GM11168 (cell line): ENCODE results near the gene MAML3.
"Not testable (repeated sequence)": the region's sequence is repeated elsewhere in the genome, so short reads cannot be mapped to it uniquely, and the experiment has no call there.

Experiments
- in situ Hi-C: fragments of 300-500 bp; cut with MboI; formaldehyde crosslinking; loops from one replicate; pipeline ENCODE4 v1.12.0; 2022; ENCODE audit warnings: low sequenced_read_pairs; ENCODE audit not compliant: unreplicated experiment

The MAML3 gene

GRCh38 chr4:139944916-139945315 is 209.1 kb downstream of the MAML3 start:
- in situ Hi-C loops = not testable (repeated sequence)

DNA sequence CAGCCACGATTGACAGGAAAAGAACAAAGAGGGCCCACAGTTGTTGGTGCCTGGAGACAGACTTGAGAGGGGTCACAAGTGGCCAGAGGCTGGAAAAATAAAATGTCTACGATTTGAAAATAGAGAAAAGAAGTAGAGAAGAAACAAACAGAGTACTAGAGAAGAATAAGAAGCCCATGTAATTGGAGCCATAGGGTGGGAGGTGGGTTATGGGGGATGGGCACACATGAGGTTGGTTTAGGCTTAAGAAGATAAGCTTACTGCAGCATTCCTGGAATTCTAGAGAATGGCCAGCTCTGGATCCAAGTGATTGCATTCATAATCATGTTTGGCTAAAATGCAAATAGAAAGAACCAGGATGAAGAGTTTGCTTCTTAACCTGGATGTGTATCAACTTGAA is 210.7 kb downstream of the MAML3 start:
- in situ Hi-C loops = no loop called here

DNA sequence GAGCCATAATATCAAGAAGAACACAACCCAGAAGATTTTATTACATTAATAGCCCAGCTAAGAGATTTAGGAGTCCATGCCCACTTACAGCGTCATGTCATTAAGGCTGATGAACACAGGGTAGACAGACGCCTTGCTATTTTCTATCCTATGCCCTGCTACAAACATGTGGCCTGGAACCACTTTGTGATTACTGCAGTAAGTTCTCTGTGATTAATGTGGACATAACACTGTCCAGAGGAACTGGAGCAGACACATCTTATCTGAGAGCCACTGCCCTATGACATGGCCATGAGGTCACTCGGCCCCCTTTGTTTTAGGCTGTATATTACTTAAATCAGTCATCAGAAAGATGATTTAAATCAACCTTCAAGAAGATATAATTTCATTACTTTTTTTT is 211.7 kb downstream of the MAML3 start:
- in situ Hi-C loops = no loop called here

GRCh38 chr4:139940600-139940999 is 213.4 kb downstream of the MAML3 start:
- in situ Hi-C loops = no loop called here

DNA sequence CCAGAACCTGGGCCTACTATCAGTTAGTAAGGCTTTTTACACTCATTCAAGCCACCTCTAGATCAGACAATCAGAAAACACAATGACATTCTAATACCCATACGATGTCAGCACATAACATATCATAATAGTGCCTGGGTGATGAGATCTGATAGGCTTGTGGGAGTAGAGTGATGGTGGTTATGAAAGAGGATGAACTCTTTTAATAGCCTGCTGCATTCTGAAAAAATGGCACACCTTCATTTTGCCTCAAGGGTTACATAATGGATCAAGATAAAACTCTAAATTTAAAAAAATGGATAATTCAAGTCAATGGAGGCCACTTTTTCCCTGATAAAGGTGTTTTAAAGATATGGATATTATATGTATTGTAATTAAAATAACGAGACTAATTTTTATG is 215.6 kb downstream of the MAML3 start:
- in situ Hi-C loops = no loop called here

- in situ Hi-C loops = no loop called here
Measured at GRCh38 chr4:139935911-139936310, 218.1 kb downstream of the MAML3 start.

DNA sequence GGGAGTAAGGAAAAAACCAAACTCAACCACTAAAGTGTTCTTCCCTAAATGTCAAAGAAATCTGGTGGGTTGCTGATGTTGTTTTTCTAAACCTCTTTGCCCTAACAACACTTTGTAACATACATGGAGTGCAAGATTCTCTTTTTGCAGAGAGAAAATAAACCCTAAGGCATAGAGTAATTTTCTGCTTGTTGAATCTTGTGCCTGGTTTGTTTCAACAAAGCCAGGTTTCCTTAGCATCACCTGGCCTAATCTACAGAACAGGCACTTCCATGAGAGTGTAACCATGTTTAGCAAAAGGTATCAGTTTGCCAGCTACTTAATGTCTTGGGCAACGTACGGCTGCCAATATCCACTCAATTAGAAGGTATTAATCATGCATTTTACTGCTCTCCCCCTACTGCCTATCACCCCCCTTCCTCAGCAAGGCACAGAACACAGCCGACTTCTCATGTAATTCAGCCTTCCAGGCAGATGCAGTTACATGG is 219.2 kb downstream of the MAML3 start:
- in situ Hi-C loops = no loop called here

DNA sequence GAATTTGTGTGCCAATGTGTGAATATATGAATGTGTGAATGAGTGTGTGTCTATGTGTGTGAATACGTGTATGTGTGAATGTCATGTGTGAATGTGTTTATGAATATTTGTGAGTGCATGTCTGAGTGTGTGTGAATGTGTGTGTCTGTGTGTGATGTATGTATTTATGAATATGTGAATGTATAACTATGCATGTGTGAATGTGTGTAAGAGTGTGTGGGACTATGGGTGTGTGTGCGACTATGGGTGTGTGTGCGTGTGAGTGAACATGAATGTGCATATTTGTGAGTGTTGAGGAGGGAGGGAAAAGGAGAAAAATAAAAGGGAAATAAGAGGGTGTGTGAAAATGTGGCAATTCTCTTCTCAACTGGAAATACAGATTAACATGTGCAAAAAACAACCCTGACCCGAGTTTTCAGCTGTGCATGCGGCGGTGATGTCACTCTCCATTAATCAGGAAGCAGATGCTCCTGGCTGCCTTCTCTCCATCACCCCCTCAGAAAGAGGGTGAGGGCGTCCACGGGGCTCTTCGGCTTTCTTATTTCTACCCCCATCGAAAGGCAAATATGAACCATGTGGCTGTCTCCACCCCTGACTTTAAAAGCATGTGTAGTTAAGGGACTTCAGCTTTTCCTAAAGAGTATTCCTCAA is 219.8 kb downstream of the MAML3 start:
- in situ Hi-C loops = no loop called here

DNA sequence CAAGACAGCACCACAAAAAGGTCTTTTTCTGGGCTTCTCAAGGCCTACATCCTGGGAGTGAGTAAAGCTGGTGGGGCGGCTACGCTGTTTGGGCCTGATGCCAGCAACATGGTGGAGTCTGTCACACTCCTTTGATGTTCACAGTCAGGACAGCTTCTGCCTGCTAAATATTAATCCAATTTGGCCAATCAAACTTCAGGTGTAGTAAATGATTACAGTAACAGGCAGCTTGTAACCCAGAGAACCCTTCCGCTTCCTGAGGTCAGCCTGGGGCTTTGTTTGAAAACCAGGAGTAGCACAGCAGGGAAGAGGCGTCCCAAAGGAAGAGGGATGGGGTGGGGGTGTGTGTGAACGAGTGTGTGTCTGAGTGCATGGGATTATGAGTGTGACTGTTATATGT is 220.4 kb downstream of the MAML3 start:
- in situ Hi-C loops = no loop called here

DNA sequence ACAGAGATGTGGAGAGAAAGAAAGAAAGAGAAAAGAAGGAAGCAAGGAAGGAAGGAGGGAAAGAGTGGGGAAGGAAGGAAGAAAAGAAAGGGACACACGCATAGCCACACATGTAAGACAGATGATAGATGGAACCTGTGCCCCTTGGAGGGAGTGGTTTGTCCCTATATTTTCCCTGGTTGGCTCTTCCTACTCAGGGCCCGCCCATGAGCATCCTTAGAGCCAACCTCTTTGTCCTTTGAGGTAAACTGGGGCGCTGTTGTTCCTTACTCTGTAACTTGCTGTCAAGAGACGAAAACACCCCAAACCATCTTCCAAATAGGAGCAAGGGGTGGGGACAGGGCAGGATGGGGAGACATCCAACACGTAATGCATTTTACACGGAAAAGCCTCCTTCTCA is 220.9 kb downstream of the MAML3 start:
- in situ Hi-C loops = no loop called here

DNA sequence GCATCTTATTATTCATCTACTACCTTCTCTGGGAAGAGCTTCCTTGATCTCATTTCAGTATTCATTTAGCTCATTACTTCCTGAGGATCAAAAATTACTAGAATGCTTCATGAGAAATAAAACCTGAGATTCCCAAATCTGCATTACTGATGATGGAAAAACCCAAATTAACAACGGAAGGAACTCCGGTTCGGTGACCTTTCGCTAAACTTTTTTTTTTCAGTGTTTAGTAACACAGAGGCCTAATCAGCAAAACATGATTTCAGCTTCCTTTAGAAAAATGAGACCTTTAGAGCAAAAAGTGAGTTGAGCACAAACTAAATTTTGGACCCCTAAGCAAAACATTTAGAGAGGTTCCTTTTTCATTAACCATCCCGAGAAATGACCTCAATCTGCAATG is 229.2 kb downstream of the MAML3 start:
- in situ Hi-C loops = no loop called here

GRCh38 chr4:139922406-139923024 is 231.5 kb downstream of the MAML3 start:
- in situ Hi-C loops = no loop called here

GRCh38 chr4:139921429-139922184 is 232.4 kb downstream of the MAML3 start:
- in situ Hi-C loops = no loop called here

DNA sequence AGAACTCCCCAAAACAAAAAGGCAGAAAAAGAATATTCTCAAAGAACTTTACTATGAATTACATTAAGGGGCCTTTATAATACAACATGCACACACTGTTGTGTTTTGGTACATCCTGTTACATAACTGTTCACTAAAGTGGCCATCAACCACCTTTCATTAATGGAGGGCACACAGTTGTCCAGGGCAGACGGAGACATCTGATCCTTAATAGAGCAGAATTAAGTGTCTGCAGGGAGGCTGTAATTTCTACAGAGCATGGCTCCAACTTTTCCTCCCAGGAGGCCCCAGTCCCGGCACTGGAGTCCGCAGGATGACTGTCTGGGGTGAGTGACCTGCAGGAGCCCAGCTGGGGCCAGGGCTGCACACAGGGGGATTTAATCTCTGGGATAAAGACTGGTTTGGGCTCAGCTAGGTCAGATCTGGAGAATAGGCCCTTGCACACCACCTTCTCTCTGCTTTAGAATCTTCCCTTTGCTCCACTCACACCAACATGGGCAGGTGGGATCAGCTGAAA is 233.4 kb downstream of the MAML3 start:
- in situ Hi-C loops = no loop called here

DNA sequence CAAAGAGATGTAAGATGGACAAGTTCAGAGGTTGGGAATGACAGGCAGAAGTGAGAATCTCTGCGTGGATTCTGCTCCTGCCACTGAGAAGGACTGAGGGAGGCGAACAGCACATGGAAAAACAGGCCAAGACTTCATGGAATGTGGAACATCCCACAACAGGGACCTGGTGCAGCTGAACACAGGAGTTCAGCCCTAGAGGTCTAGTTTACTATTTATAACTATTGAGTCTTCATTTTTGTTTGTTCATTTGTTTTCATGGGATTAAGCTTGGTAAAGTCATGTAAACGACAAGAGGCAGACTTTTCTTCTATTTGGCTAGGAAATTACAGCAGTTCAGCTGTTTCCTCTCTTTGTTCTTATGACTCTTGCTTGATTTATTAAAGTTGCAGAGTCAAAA is 234.5 kb downstream of the MAML3 start:
- in situ Hi-C loops = no loop called here

- in situ Hi-C loops = no loop called here
Measured at GRCh38 chr4:139919004-139919403, 235.0 kb downstream of the MAML3 start.

- in situ Hi-C loops = no loop called here
Measured at GRCh38 chr4:139918591-139918990, 235.4 kb downstream of the MAML3 start.

- in situ Hi-C loops = no loop called here
Measured at GRCh38 chr4:139917896-139918295, 236.1 kb downstream of the MAML3 start.

DNA sequence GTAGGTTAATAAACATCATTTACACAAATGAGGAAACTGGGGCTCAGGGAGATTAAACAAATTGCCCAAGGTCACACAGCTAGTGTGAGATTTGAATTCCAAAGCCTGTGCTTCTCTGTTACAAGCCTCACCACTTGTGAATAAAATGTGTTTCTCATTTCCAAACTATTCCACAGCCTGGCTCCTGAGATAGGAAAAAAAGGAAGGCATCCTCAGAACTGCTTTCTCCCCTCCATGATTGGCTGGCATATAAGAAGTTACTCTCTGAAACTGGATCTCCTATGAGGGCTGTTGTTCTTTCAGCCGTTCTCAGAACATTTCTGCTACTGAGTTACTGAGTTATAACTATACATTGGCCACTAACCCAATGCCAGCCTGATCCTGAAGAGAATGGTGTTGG is 237.9 kb downstream of the MAML3 start:
- in situ Hi-C loops = no loop called here

GRCh38 chr4:139915037-139915436 is 238.9 kb downstream of the MAML3 start:
- in situ Hi-C loops = no loop called here

- in situ Hi-C loops = no loop called here
Measured at GRCh38 chr4:139913995-139914598, 239.9 kb downstream of the MAML3 start.
